Endothelial cell of umbilical vein (primary cell): Measurements from ENCODE around the gene DUSP3. TPM values are rescaled to one million over a fixed set of nuclear protein-coding genes. Genes with fewer than 3 reads are reported as not detected.

Experiments used
- BruUV-seq: library from RNA; stranded (reverse); fragments of 400-500 nt; replicated peaks from 2 replicates; lab custom pipeline; 2021; lab: Mats Ljungman, UMichigan
- CTCF ChIA-PET: fragments of 300-600, 350-600 bp; sonication (Branson Sonifier 250); formaldehyde crosslinking; loops from one replicate; lab custom pipeline; 2021; ENCODE audit warnings: antibody characterized with exemption, inconsistent platforms; lab: Charles Lee
- POLR2A ChIA-PET: fragments of 300-600, 350-600 bp; sonication (Branson Sonifier 250); formaldehyde crosslinking; loops from one replicate; lab custom pipeline; 2021; ENCODE audit warnings: antibody characterized with exemption, inconsistent platforms; lab: Charles Lee
- DNase-seq: peaks from one replicate; pipeline ENCODE4 v3.0.0-alpha.2; 2011; ENCODE audit warnings: low read depth, low spot score
- FAIRE-seq: peaks from 2 replicates; lab custom pipeline; 2011; peaks lifted over from hg19 to GRCh38; lab: Jason Lieb, UNC
- H2AFZ ChIP-seq: 2 replicates; pipeline ENCODE4 v1.6.0; 2012; ENCODE audit warnings: low read depth, low read length, control low read depth, inconsistent platforms
- H3K27ac ChIP-seq: 2 replicates; pipeline ENCODE4 v1.5.1; 2011; ENCODE audit warnings: low read depth, mild to moderate bottlenecking, control low read depth, low read length, moderate library complexity; ENCODE audit not compliant: insufficient read depth
- H3K27me3 ChIP-seq, 2 experiments: 2 replicates each; pipeline versions ENCODE4 v1.6.0 to v1.6.1; 2011; ENCODE audit warnings: low read length in 2 of 2, mixed read lengths in 1 of 2; ENCODE audit not compliant: control insufficient read depth in 2 of 2, insufficient read depth in 2 of 2
- H3K36me3 ChIP-seq, 2 experiments: 2 replicates in 1 of 2; 3 replicates in 1 of 2; pipeline ENCODE4 v1.5.1; 2011; ENCODE audit warnings: low read length in 2 of 2, mild to moderate bottlenecking in 1 of 2, moderate library complexity in 1 of 2; ENCODE audit not compliant: control insufficient read depth in 2 of 2, insufficient read depth in 2 of 2; ENCODE audit errors: extremely low read depth in 1 of 2
- H3K4me1 ChIP-seq: 3 replicates; pipeline ENCODE4 v1.5.1; 2011; ENCODE audit warnings: mild to moderate bottlenecking, low read length; ENCODE audit not compliant: control insufficient read depth, insufficient read depth; ENCODE audit errors: extremely low read depth
- H3K4me2 ChIP-seq: 2 replicates; pipeline ENCODE4 v1.6.1; 2011; ENCODE audit warnings: low read length, control low read depth, mixed read lengths; ENCODE audit not compliant: insufficient read depth
- H3K4me3 ChIP-seq, 3 experiments: fragments of 200-600 bp in 1 of 3; sonication (generic), shearing (Covaris generic) in 1 of 3; replicated peaks in 1 of 3; 2 replicates each; pipeline ENCODE4 v1.5.1; 2011 to 2016; ENCODE audit warnings: control low read depth in 3 of 3, low read length in 3 of 3, mild to moderate bottlenecking in 2 of 3, inconsistent platforms in 1 of 3, low read depth in 1 of 3, moderate library complexity in 1 of 3; ENCODE audit not compliant: insufficient read depth in 1 of 3
- H3K79me2 ChIP-seq: 2 replicates; pipeline ENCODE4 v1.6.0; 2012; ENCODE audit warnings: low read length, inconsistent platforms; ENCODE audit not compliant: control insufficient read depth, insufficient read depth
- H3K9ac ChIP-seq: replicated peaks from 2 replicates; pipeline ENCODE3; 2011; ENCODE audit warnings: low read length, control low read depth; ENCODE audit not compliant: insufficient read depth; ENCODE audit errors: extremely low read depth
- H3K9me1 ChIP-seq: replicated peaks from 3 replicates; pipeline ENCODE4 v1.6.0; 2011; ENCODE audit warnings: mild to moderate bottlenecking, low read length; ENCODE audit not compliant: control insufficient read depth, insufficient read depth; ENCODE audit errors: extremely low read depth
- H3K9me3 ChIP-seq: replicated peaks from 2 replicates; pipeline ENCODE4 v1.5.1; 2012; ENCODE audit warnings: low read length, inconsistent platforms; ENCODE audit not compliant: control insufficient read depth, insufficient read depth
- H4K20me1 ChIP-seq: replicated peaks from 2 replicates; pipeline ENCODE3; 2011; ENCODE audit warnings: mild to moderate bottlenecking, low read length; ENCODE audit not compliant: control insufficient read depth, insufficient read depth; ENCODE audit errors: extremely low read depth
- EZH2 ChIP-seq: IDR thresholded peaks from 2 replicates; pipeline ENCODE4 v1.6.1; 2012; ENCODE audit warnings: borderline replicate concordance, low read depth, mild to moderate bottlenecking, moderate library complexity, low read length, inconsistent platforms; ENCODE audit not compliant: severe bottlenecking
- FOS ChIP-seq: IDR thresholded peaks from 2 replicates; pipeline ENCODE4 v1.6.1; 2011; ENCODE audit warnings: mild to moderate bottlenecking, low read length, moderate library complexity, borderline replicate concordance; ENCODE audit not compliant: insufficient read depth
- GATA2 ChIP-seq: IDR thresholded peaks from 2 replicates; pipeline ENCODE4 v1.7.0; 2011; ENCODE audit warnings: low read depth, mild to moderate bottlenecking, moderate library complexity, mixed read lengths, low read length; ENCODE audit not compliant: insufficient read length, insufficient read depth
- JUN ChIP-seq: IDR thresholded peaks from 2 replicates; pipeline ENCODE4 v1.6.1; 2011; ENCODE audit warnings: borderline replicate concordance, low read depth; ENCODE audit not compliant: insufficient read length, insufficient read depth
- MAX ChIP-seq: IDR thresholded peaks from 2 replicates; pipeline ENCODE4 v1.6.1; 2011; ENCODE audit not compliant: insufficient read depth, insufficient read length
- MYC ChIP-seq: IDR thresholded peaks from one replicate; pipeline ENCODE4 v1.6.1; 2011; ENCODE audit warnings: mild to moderate bottlenecking, low read depth, low read length
- POLR2A ChIP-seq: IDR thresholded peaks from 2 replicates; pipeline ENCODE4 v1.6.1; 2012; ENCODE audit warnings: low read depth, mild to moderate bottlenecking, control low read depth, low read length
- POLR2AphosphoS5 ChIP-seq: IDR thresholded peaks from 2 replicates; pipeline ENCODE4 v1.6.1; 2012; ENCODE audit warnings: low read depth, mild to moderate bottlenecking, control low read depth, low read length, moderate library complexity; ENCODE audit not compliant: insufficient read depth
- dilution Hi-C: fragments of 300-500 bp; cut with MboI; formaldehyde crosslinking; loops from one replicate; pipeline ENCODE4 v1.15.0; 2019; ENCODE audit warnings: low sequenced_read_pairs; ENCODE audit not compliant: extremely low pct_ligation_motif_present
- intact Hi-C: fragments of 100-400 bp; cut with micrococcal nuclease; formaldehyde crosslinking; loops from one replicate; pipeline ENCODE4 v1.10.0; 2022
- polyA plus RNA-seq, 4 experiments: library from polyadenylated mRNA; depleted of rRNA in 3 of 4; stranded (reverse) in 3 of 4; unstranded in 1 of 4; fragments of >200 nt; gene quantifications; 2 replicates each; pipeline versions ENCODE4 v1.2.1 to v1.2.3, GENCODE V29; 2011 to 2012; ENCODE audit warnings: missing spikeins in 1 of 4
- total RNA-seq: library from RNA; stranded (reverse); gene quantifications from 2 replicates; pipeline ENCODE4 v1.2.3, GENCODE V29; 2021
- TF ChIP-seq, protein P1 (sequence below), 2 donors: IDR thresholded peaks; 1 replicate in 1 of 2; 2 replicates in 1 of 2; pipeline ENCODE4 v1.5.1; 2011; ENCODE audit warnings: low read length in 2 of 2, mild to moderate bottlenecking in 2 of 2, moderate library complexity in 2 of 2, control low read depth in 1 of 2, inconsistent platforms in 1 of 2, low read depth in 1 of 2; ENCODE audit not compliant: insufficient read depth in 1 of 2; ENCODE audit errors: extremely low read depth in 1 of 2

The DUSP3 gene
- total and polyA plus RNA-seq, 2 donors (not counting 3 experiments of a cell fraction or from before 2014, with no cell fraction given): 46.8 to 57.7 TPM

DNA sequence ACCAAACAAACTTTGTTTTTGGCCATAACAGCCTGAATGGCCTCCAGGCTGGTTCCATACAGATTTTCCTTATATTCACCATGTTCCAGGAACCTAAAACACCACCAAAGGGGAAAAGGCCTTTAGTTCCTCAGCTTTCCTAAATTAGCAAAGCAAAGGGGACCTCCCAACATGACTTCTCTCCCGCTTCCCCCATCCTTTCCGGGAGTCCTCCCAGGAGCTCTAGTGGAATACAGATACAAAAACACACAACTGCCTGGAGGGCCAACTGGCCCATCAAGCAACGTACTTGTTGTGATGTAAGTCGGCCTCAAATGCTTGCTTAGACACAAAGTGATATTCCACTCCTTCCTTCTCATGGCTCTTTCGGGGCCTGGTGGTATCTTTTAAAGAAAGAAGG is 32.0 kb upstream of the DUSP3 start:
- Histone ChIP-seq H3K4me3 (no peak overlapping the region), H3K9ac (no peak overlapping the region), H3K4me2 (no peak overlapping the region), H3K9me1 (no peaks in the 10 kb centered on the region), H3K27me3 (no peaks in the 10 kb centered on the region), H2AFZ (no peak overlapping the region), H3K9me3 (no peaks in the 10 kb centered on the region), H3K27ac (no peak overlapping the region), H3K4me1 (peaks cover 14% of the 10 kb centered on the region), H4K20me1 (no peaks in the 10 kb centered on the region), H3K79me2 (no peaks in the 10 kb centered on the region), H3K36me3 (peaks cover 2 to 5% of the 10 kb centered on the region in 2 experiments)
- ChIA-PET CTCF (no interaction called here), POLR2A (no interaction called here)
- no TSS peak for BruUV-seq
- dilution Hi-C loops (no loop called here), intact Hi-C loops (no loop called here)
- DNase-seq (no peak), FAIRE-seq (no peak)
- no peak for TF ChIP-seq GATA2
- TF ChIP-seq EZH2: no peak
- TF ChIP-seq POLR2AphosphoS5: no peak
- TF ChIP-seq FOS: no peak
- no peak for TF ChIP-seq MAX
- TF ChIP-seq POLR2A: no peak

GRCh38 chr17:43810226-43810715 is 31.5 kb upstream of the DUSP3 start:
- H3K9me1 ChIP-seq: no peaks in the 10 kb centered on the region
- ChIA-PET CTCF (no interaction called here), POLR2A (no interaction called here)
- H2AFZ ChIP-seq: no peak overlapping the region
- dilution Hi-C loops: no loop called here
- no peak overlapping the region for H3K27ac ChIP-seq
- H3K27me3 ChIP-seq: no peaks in the 10 kb centered on the region
- H3K4me2 ChIP-seq: no peak overlapping the region
- intact Hi-C loops: no loop called here
- no peaks in the 10 kb centered on the region for H4K20me1 ChIP-seq
- no peaks in the 10 kb centered on the region for H3K79me2 ChIP-seq
- no peak overlapping the region for H3K4me3 ChIP-seq
- H3K4me1 ChIP-seq: peaks cover 14% of the 10 kb centered on the region
- TF ChIP-seq MYC (no peak), POLR2AphosphoS5 (no peak), FOS (no peak), EZH2 (no peak), GATA2 (no peak), POLR2A (no peak), JUN (no peak), MAX (no peak)
- TF ChIP-seq, protein P1, sequence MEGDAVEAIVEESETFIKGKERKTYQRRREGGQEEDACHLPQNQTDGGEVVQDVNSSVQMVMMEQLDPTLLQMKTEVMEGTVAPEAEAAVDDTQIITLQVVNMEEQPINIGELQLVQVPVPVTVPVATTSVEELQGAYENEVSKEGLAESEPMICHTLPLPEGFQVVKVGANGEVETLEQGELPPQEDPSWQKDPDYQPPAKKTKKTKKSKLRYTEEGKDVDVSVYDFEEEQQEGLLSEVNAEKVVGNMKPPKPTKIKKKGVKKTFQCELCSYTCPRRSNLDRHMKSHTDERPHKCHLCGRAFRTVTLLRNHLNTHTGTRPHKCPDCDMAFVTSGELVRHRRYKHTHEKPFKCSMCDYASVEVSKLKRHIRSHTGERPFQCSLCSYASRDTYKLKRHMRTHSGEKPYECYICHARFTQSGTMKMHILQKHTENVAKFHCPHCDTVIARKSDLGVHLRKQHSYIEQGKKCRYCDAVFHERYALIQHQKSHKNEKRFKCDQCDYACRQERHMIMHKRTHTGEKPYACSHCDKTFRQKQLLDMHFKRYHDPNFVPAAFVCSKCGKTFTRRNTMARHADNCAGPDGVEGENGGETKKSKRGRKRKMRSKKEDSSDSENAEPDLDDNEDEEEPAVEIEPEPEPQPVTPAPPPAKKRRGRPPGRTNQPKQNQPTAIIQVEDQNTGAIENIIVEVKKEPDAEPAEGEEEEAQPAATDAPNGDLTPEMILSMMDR (IDR thresholded peaks at IDR 0.05; ENCODE audit: extremely low read depth in 1 of 2, insufficient read depth in 1 of 2, low read depth in 1 of 2, low read length in 2 of 2): no peak
- peaks cover 2 to 5% of the 10 kb centered on the region in 2 experiments for H3K36me3 ChIP-seq
- no TSS peak for BruUV-seq
- FAIRE-seq (no peak), DNase-seq (no peak)
- no peaks in the 10 kb centered on the region for H3K9me3 ChIP-seq
- H3K9ac ChIP-seq: no peak overlapping the region
